ENCODE measurements around the gene DPP6. TPM values are rescaled to one million over a fixed set of nuclear protein-coding genes. Genes with fewer than 3 reads are reported as not detected.

Gene DPP6
- total and polyA plus RNA-seq, 4 experiments from 2014 or later: not detected

DNA sequence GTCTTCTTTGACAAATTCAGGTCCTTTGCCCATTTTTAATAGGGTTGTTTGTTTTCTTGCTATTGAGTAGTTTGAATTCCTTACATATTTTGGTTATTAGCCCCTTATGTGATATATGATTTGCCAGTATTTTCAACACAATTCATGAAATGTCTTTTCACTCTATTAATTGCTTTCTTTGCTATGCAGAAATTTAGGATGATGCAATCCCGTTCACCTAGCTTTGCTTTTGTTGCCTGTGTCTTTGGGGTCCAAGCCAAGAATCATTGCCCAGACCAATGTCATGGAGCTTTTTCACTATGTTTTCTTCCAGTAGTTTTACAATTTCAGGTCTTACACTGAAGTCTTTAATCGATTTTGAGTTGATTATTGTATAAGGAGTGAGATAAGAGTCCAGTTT lies 796.3 kb downstream of the DPP6 start:
- H3K4me3 ChIP-seq (ENCODE audit: low read length in 2 of 2): no peak overlapping the region
- no peak overlapping the region for H3K27ac ChIP-seq (ENCODE audit: low read depth, low read length)
- H3K4me1 ChIP-seq (ENCODE audit: insufficient read depth, low read length): no peaks in the 10 kb centered on the region
- no peaks in the 10 kb centered on the region for H3K36me3 ChIP-seq (ENCODE audit: insufficient read depth, low read length)
- no peaks in the 10 kb centered on the region for H3K9me3 ChIP-seq (ENCODE audit: control insufficient read depth in 1 of 2, low read length in 2 of 2)
- H3K27me3 ChIP-seq (ENCODE audit: insufficient read depth, low read length): no peaks in the 10 kb centered on the region
- DNase-seq: no peak
- ChIA-PET CTCF (ENCODE audit: partially characterized antibody) (no interaction called here), POLR2A (ENCODE audit: partially characterized antibody) (no interaction called here)
- peaks cover 15% of the 10 kb centered on the region in 2 donors for H3K27me3 Mint-ChIP-seq
- no peak overlapping the region for H3K4me3 Mint-ChIP-seq
- H3K36me3 Mint-ChIP-seq: no peaks in the 10 kb centered on the region
- intact Hi-C loops (cut with micrococcal nuclease): no loop called here
- H3K4me1 Mint-ChIP-seq: peaks cover 0 to 3% (median 0%) of the 10 kb centered on the region in 4 donors
- H3K27ac Mint-ChIP-seq: no peak overlapping the region
- peaks cover 0 to 9% (median 3%) of the 10 kb centered on the region in 8 donors for H3K9me3 Mint-ChIP-seq

GRCh38 chr7:154852205-154852604 lies 800.0 kb downstream of the DPP6 start:
- Histone ChIP-seq H3K36me3 (ENCODE audit: insufficient read depth, low read length) (no peaks in the 10 kb centered on the region), H3K27ac (ENCODE audit: low read depth, low read length) (no peak overlapping the region), H3K27me3 (ENCODE audit: insufficient read depth, low read length) (no peaks in the 10 kb centered on the region), H3K4me1 (ENCODE audit: insufficient read depth, low read length) (no peaks in the 10 kb centered on the region), H3K4me3 (ENCODE audit: low read length in 2 of 2) (no peak overlapping the region), H3K9me3 (ENCODE audit: control insufficient read depth in 1 of 2, low read length in 2 of 2) (no peaks in the 10 kb centered on the region)
- CTCF ChIA-PET (ENCODE audit: partially characterized antibody): no interaction called here
- no peaks in the 10 kb centered on the region for H3K36me3 Mint-ChIP-seq
- no peak for DNase-seq
- peaks cover 0 to 11% (median 3%) of the 10 kb centered on the region in 8 donors for H3K9me3 Mint-ChIP-seq
- H3K4me3 Mint-ChIP-seq: no peak overlapping the region
- intact Hi-C loops (cut with micrococcal nuclease): no loop called here
- POLR2A ChIA-PET (ENCODE audit: partially characterized antibody): no interaction called here
- peaks cover 5 to 12% of the 10 kb centered on the region in 2 donors for H3K27me3 Mint-ChIP-seq
- H3K27ac Mint-ChIP-seq: no peak overlapping the region
- no peaks in the 10 kb centered on the region for H3K4me1 Mint-ChIP-seq

DNA sequence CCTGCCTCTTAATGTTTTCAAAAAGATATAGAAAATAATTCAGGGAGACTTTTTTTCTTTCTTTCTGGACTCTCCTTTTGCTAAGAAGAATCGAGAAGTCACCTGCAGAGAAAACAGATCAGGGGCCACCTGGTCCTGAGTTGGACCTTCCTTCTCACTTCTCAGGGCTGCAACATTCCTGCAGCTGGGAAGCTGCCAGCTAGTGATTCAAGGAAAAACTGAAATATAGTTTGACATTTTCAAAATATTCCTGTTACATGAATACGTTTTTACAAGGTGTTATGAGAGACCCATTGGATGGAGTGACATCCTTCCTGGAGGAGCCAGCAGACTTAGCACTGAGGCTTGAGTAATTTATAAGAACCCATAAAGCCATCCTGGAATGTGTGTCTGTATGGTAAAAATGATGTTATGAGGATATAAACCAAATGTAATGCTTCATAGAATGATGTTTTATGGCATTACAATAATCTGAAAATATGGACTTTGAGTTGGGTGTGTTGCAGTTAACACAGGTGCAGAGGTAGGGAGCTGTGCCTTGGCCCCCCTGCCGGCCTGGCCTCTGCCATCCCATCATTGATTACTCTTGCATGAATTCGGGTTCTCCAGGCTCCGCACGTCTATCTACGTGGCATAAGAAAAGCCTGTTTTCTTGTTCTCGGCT lies 801.0 kb downstream of the DPP6 start:
- Histone ChIP-seq H3K27ac (ENCODE audit: low read depth, low read length) (no peak overlapping the region), H3K9me3 (ENCODE audit: control insufficient read depth in 1 of 2, low read length in 2 of 2) (no peaks in the 10 kb centered on the region), H3K36me3 (ENCODE audit: insufficient read depth, low read length) (no peaks in the 10 kb centered on the region), H3K27me3 (ENCODE audit: insufficient read depth, low read length) (no peaks in the 10 kb centered on the region), H3K4me3 (ENCODE audit: low read length in 2 of 2) (no peak overlapping the region), H3K4me1 (ENCODE audit: insufficient read depth, low read length) (no peaks in the 10 kb centered on the region)
- intact Hi-C loops (cut with micrococcal nuclease): no loop called here
- Mint-ChIP-seq H3K4me3 (no peak overlapping the region), H3K36me3 (no peaks in the 10 kb centered on the region), H3K4me1 (no peaks in the 10 kb centered on the region), H3K27ac (no peak overlapping the region), H3K9me3 (peaks cover 0 to 6% (median 3%) of the 10 kb centered on the region in 8 donors), H3K27me3 (peaks cover 3 to 12% of the 10 kb centered on the region in 2 donors)
- CTCF ChIA-PET (ENCODE audit: partially characterized antibody): no interaction called here
- no peak for DNase-seq
- POLR2A ChIA-PET (ENCODE audit: partially characterized antibody): no interaction called here

DNA sequence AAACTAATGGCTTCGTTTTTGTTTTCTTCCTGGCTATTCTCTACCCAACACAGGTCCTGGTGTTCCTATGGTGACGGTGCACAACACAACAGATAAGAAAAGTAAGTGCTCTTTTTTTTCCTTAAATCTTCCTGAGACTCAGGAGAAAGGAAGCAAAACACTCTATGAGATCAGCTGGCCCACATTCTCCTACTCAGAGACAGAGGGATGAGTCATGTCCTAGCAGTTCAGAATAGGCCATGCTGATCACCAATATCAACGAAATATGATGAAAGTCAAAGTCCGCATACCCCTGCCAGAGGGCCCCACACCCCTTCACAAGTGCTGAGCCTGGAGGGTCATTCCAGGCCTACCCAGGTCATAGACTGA lies 801.5 kb downstream of the DPP6 start:
- H3K27ac Mint-ChIP-seq: no peak overlapping the region
- peaks cover 3 to 12% of the 10 kb centered on the region in 2 donors for H3K27me3 Mint-ChIP-seq
- Histone ChIP-seq H3K27me3 (ENCODE audit: insufficient read depth, low read length) (no peaks in the 10 kb centered on the region), H3K4me1 (ENCODE audit: insufficient read depth, low read length) (no peaks in the 10 kb centered on the region), H3K27ac (ENCODE audit: low read depth, low read length) (no peak overlapping the region), H3K4me3 (ENCODE audit: low read length in 2 of 2) (no peak overlapping the region), H3K9me3 (ENCODE audit: control insufficient read depth in 1 of 2, low read length in 2 of 2) (no peaks in the 10 kb centered on the region), H3K36me3 (ENCODE audit: insufficient read depth, low read length) (no peaks in the 10 kb centered on the region)
- no peaks in the 10 kb centered on the region for H3K4me1 Mint-ChIP-seq
- H3K36me3 Mint-ChIP-seq: no peaks in the 10 kb centered on the region
- ChIA-PET POLR2A (ENCODE audit: partially characterized antibody) (no interaction called here), CTCF (ENCODE audit: partially characterized antibody) (no interaction called here)
- H3K9me3 Mint-ChIP-seq: peaks cover 0 to 6% (median 3%) of the 10 kb centered on the region in 8 donors
- intact Hi-C loops (cut with micrococcal nuclease): no loop called here
- DNase-seq: no peak
- no peak overlapping the region for H3K4me3 Mint-ChIP-seq

DNA sequence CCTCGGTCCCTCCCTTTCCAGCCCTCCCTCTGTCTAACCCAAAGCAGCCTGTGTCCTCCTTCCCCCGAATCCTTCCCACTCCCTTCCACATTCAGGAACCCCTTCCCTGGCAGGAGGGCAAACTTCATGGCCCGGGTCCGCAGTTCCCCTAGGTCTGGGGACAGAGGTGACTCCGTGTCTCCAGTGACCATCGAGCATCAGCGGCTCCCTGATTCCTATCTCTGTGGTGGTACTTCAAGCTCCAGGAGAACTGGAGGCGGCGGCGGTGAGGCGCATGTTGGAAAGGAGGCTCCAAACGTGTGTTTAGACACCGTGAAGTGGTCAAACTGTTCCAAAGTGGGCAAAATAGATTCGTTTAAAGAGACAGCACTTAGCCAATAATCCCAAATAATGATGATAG lies 802.6 kb downstream of the DPP6 start:
- intact Hi-C loops (cut with micrococcal nuclease): no loop called here
- peaks cover 0 to 6% (median 0%) of the 10 kb centered on the region in 8 donors for H3K9me3 Mint-ChIP-seq
- DNase-seq: no peak
- H3K36me3 ChIP-seq (ENCODE audit: insufficient read depth, low read length): no peaks in the 10 kb centered on the region
- H3K4me1 ChIP-seq (ENCODE audit: insufficient read depth, low read length): no peaks in the 10 kb centered on the region
- POLR2A ChIA-PET (ENCODE audit: partially characterized antibody): no interaction called here
- CTCF ChIA-PET (ENCODE audit: partially characterized antibody): no interaction called here
- H3K4me3 ChIP-seq (ENCODE audit: low read length in 2 of 2): no peak overlapping the region
- no peak overlapping the region for H3K27ac Mint-ChIP-seq
- peaks cover 3 to 8% of the 10 kb centered on the region in 2 donors for H3K27me3 Mint-ChIP-seq
- no peaks in the 10 kb centered on the region for H3K4me1 Mint-ChIP-seq
- no peaks in the 10 kb centered on the region for H3K27me3 ChIP-seq (ENCODE audit: insufficient read depth, low read length)
- H3K27ac ChIP-seq (ENCODE audit: low read depth, low read length): no peak overlapping the region
- H3K36me3 Mint-ChIP-seq: no peaks in the 10 kb centered on the region
- no peak overlapping the region for H3K4me3 Mint-ChIP-seq
- H3K9me3 ChIP-seq (ENCODE audit: control insufficient read depth in 1 of 2, low read length in 2 of 2): no peaks in the 10 kb centered on the region

DNA sequence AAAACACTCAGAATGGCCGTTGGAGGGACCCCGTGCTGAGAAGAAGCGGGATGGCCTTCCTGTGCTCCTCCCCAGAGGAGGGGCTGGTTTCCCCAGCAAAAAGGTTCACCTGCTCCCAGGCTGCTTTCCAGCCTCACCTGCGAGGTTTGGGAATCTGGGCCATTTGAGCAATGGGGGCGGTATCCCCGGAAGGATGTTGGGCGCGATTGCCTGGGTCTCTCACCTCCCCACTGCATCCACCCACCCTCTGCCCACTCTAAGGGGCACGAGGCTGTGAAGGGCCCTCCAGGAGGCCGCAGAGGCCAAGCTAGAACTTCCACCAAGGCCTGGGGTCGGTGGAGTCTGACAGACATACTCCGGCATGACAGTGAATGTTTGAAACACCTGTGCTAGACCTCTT lies 803.2 kb downstream of the DPP6 start:
- H3K27ac Mint-ChIP-seq: no peak overlapping the region
- no peaks in the 10 kb centered on the region for H3K4me1 Mint-ChIP-seq
- Histone ChIP-seq H3K4me1 (ENCODE audit: insufficient read depth, low read length) (no peaks in the 10 kb centered on the region), H3K27me3 (ENCODE audit: insufficient read depth, low read length) (no peaks in the 10 kb centered on the region), H3K36me3 (ENCODE audit: insufficient read depth, low read length) (no peaks in the 10 kb centered on the region), H3K4me3 (ENCODE audit: low read length in 2 of 2) (no peak overlapping the region), H3K9me3 (ENCODE audit: control insufficient read depth in 1 of 2, low read length in 2 of 2) (no peaks in the 10 kb centered on the region), H3K27ac (ENCODE audit: low read depth, low read length) (no peak overlapping the region)
- H3K9me3 Mint-ChIP-seq: peaks cover 0 to 6% (median 0%) of the 10 kb centered on the region in 8 donors
- DNase-seq: no peak
- H3K4me3 Mint-ChIP-seq: no peak overlapping the region
- H3K27me3 Mint-ChIP-seq: peaks cover 2 to 6% of the 10 kb centered on the region in 2 donors
- intact Hi-C loops (cut with micrococcal nuclease): no loop called here
- POLR2A ChIA-PET (ENCODE audit: partially characterized antibody): no interaction called here
- no peaks in the 10 kb centered on the region for H3K36me3 Mint-ChIP-seq
- CTCF ChIA-PET (ENCODE audit: partially characterized antibody): no interaction called here

DNA sequence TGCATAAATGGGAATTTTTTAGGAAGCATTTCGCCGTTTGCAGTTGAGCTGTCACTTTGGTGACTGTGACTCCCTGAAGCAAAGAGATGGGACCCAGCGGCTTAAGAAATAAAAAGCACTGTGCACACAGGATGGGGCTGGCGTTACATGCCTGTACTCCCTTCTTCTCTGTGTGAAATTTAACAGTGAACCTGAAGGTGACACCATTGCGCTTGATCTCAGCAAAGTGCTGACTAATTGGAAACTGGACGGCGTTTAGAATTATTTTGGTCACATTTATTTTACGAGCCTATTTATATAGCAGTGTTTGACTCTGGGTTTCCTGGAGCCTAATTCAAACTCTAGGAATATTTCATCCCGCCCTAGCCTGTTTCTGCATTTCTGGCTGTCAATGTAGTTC lies 804.5 kb downstream of the DPP6 start:
- no peaks in the 10 kb centered on the region for H3K27me3 ChIP-seq (ENCODE audit: insufficient read depth, low read length)
- no peak overlapping the region for H3K4me3 Mint-ChIP-seq
- H3K36me3 Mint-ChIP-seq: no peaks in the 10 kb centered on the region
- H3K4me1 ChIP-seq (ENCODE audit: insufficient read depth, low read length): no peaks in the 10 kb centered on the region
- H3K4me3 ChIP-seq (ENCODE audit: low read length in 2 of 2): no peak overlapping the region
- DNase-seq: no peak
- peaks cover 0 to 6% (median 0%) of the 10 kb centered on the region in 8 donors for H3K9me3 Mint-ChIP-seq
- H3K36me3 ChIP-seq (ENCODE audit: insufficient read depth, low read length): no peaks in the 10 kb centered on the region
- H3K27me3 Mint-ChIP-seq: peaks cover 2 to 4% of the 10 kb centered on the region in 2 donors
- H3K4me1 Mint-ChIP-seq: no peaks in the 10 kb centered on the region
- intact Hi-C loops (cut with micrococcal nuclease): no loop called here
- no peaks in the 10 kb centered on the region for H3K9me3 ChIP-seq (ENCODE audit: control insufficient read depth in 1 of 2, low read length in 2 of 2)
- H3K27ac Mint-ChIP-seq: no peak overlapping the region
- POLR2A ChIA-PET (ENCODE audit: partially characterized antibody): no interaction called here
- no peak overlapping the region for H3K27ac ChIP-seq (ENCODE audit: low read depth, low read length)
- CTCF ChIA-PET (ENCODE audit: partially characterized antibody): no interaction called here

- no peaks in the 10 kb centered on the region for H3K27me3 ChIP-seq (ENCODE audit: insufficient read depth, low read length)
- CTCF ChIA-PET (ENCODE audit: partially characterized antibody): no interaction called here
- H3K36me3 Mint-ChIP-seq: no peaks in the 10 kb centered on the region
Observed at GRCh38 chr7:154857240-154857639, 805.0 kb downstream of the DPP6 start.

More at GRCh38 chr7:154857240-154857639, 805.0 kb downstream of the DPP6 start:
- POLR2A ChIA-PET (ENCODE audit: partially characterized antibody): no interaction called here
- H3K4me1 ChIP-seq (ENCODE audit: insufficient read depth, low read length): no peaks in the 10 kb centered on the region
- H3K4me1 Mint-ChIP-seq: no peaks in the 10 kb centered on the region
- H3K9me3 ChIP-seq (ENCODE audit: control insufficient read depth in 1 of 2, low read length in 2 of 2): no peaks in the 10 kb centered on the region
- no peaks in the 10 kb centered on the region for H3K36me3 ChIP-seq (ENCODE audit: insufficient read depth, low read length)
- peaks cover 2 to 4% of the 10 kb centered on the region in 2 donors for H3K27me3 Mint-ChIP-seq
- H3K27ac Mint-ChIP-seq: no peak overlapping the region
- intact Hi-C loops (cut with micrococcal nuclease): no loop called here
- no peak overlapping the region for H3K4me3 Mint-ChIP-seq
- H3K4me3 ChIP-seq (ENCODE audit: low read length in 2 of 2): no peak overlapping the region
- H3K9me3 Mint-ChIP-seq: peaks cover 0 to 6% (median 0%) of the 10 kb centered on the region in 8 donors
- DNase-seq: no peak
- H3K27ac ChIP-seq (ENCODE audit: low read depth, low read length): no peak overlapping the region

All from CD4-positive, alpha-beta memory T cell (primary cell).